Measurements from ENCODE around the gene GPRIN1. TPM values are rescaled to one million over a fixed set of nuclear protein-coding genes. Genes with fewer than 3 reads are reported as not detected.

GPRIN1 gene
- total and polyA plus RNA-seq, 2 of the 4 experiments (the other 2 are of a cell fraction): 3.0 to 4.7 TPM

DNA sequence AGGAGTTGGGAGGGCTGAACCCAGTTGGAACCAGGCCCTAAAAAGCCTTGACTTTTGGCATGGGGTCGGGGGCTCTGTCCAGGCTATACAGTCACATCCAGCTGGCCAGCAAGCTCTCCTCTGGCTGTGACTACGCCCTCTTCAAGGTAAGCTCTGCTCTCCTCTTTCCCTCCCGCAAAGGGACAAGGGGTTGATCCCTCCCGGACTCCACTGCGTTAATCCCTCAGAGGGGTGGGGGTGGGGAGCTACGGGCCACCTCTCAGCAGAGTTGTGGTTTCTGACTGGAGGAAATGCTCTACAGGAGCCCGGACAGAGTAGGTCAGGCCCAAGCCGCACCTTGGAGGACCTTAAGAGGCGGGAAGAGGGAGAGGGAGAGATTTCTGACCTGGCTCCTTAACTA is 34.3 kb upstream of the GPRIN1 start:
- Histone ChIP-seq H4K91ac (ENCODE audit: insufficient read depth, low read depth, low read length) (no peak overlapping the region), H4K5ac (ENCODE audit: low read depth, low read length) (no peak overlapping the region), H3K4me3 (ENCODE audit: insufficient read depth, low read depth, low read length) (no peak overlapping the region), H2BK20ac (ENCODE audit: low read depth, low read length) (no peak overlapping the region), H3K18ac (ENCODE audit: low read depth, low read length) (no peak overlapping the region), H3K9ac (ENCODE audit: low read depth, low read length) (no peak overlapping the region), H3K4ac (ENCODE audit: low read depth, low read length) (no peak overlapping the region), H4K20me1 (ENCODE audit: insufficient read depth, low read length) (peaks cover 7% of the 10 kb centered on the region), H3K27ac (ENCODE audit: insufficient read depth, low read length) (no peak overlapping the region), H3K4me2 (ENCODE audit: low read depth, low read length) (no peak overlapping the region), H4K8ac (ENCODE audit: low read depth in 2 of 2, low read length in 2 of 2) (no peak overlapping the region), H3K4me1 (ENCODE audit: control insufficient read depth, insufficient read depth, low read length) (peaks cover 10% of the 10 kb centered on the region; the same call in 1 of the 2 replicates), H2AK5ac (ENCODE audit: low read depth, low read length) (no peak overlapping the region), H2AK9ac (replicated peaks; ENCODE audit: low read depth, low read length, poor library complexity) (no peak overlapping the region), H3K56ac (ENCODE audit: extremely low read depth, insufficient read depth, low read length) (no peak overlapping the region), H3K9me1 (ENCODE audit: insufficient read depth, low read length) (peaks cover 10% of the 10 kb centered on the region; the same call in 1 of the 2 replicates), H2BK120ac (ENCODE audit: low read depth, low read length) (no peak overlapping the region), H3K79me1 (ENCODE audit: low read depth in 1 of 2, low read length in 2 of 2) (peaks cover 4 to 16% of the 10 kb centered on the region in 2 experiments), H3K27me3 (ENCODE audit: control insufficient read depth, insufficient read depth, low read length) (peaks cover 13% of the 10 kb centered on the region), H2BK15ac (ENCODE audit: low read depth, low read length) (no peak overlapping the region), H2AFZ (replicated peaks; ENCODE audit: low read length, poor library complexity) (peak overlapping the region; percentile 14), H3K23ac (ENCODE audit: low read depth, low read length) (no peak overlapping the region), H2BK5ac (ENCODE audit: low read depth, low read length, poor library complexity, severe bottlenecking) (no peak overlapping the region), H3K36me3 (ENCODE audit: control insufficient read depth, insufficient read depth, low read length) (no peaks in the 10 kb centered on the region), H3K9me3 (ENCODE audit: control insufficient read depth, insufficient read depth, low read length) (no peaks in the 10 kb centered on the region), H3K14ac (replicated peaks; ENCODE audit: low read depth, low read length) (no peak overlapping the region)
- in situ Hi-C loops (cut with MboI; ENCODE audit: low sequenced_read_pairs) (no loop called here), dilution Hi-C loops (cut with HindIII; ENCODE audit: low sequenced_read_pairs, unreplicated experiment) (no loop called here), intact Hi-C loops (cut with micrococcal nuclease) (loop anchor here (10.0 kb wide), 1 partner anchor 229 kb away; the partner anchor contains the start of gene CLTB)
- TF ChIP-seq, protein P1, sequence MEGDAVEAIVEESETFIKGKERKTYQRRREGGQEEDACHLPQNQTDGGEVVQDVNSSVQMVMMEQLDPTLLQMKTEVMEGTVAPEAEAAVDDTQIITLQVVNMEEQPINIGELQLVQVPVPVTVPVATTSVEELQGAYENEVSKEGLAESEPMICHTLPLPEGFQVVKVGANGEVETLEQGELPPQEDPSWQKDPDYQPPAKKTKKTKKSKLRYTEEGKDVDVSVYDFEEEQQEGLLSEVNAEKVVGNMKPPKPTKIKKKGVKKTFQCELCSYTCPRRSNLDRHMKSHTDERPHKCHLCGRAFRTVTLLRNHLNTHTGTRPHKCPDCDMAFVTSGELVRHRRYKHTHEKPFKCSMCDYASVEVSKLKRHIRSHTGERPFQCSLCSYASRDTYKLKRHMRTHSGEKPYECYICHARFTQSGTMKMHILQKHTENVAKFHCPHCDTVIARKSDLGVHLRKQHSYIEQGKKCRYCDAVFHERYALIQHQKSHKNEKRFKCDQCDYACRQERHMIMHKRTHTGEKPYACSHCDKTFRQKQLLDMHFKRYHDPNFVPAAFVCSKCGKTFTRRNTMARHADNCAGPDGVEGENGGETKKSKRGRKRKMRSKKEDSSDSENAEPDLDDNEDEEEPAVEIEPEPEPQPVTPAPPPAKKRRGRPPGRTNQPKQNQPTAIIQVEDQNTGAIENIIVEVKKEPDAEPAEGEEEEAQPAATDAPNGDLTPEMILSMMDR (conservative IDR thresholded peaks at IDR 0.05; ENCODE audit: low read depth, low read length): no peak
- TF ChIP-seq, protein P2, sequence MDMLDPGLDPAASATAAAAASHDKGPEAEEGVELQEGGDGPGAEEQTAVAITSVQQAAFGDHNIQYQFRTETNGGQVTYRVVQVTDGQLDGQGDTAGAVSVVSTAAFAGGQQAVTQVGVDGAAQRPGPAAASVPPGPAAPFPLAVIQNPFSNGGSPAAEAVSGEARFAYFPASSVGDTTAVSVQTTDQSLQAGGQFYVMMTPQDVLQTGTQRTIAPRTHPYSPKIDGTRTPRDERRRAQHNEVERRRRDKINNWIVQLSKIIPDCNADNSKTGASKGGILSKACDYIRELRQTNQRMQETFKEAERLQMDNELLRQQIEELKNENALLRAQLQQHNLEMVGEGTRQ (IDR thresholded peaks at IDR 0.05; ENCODE audit: low read depth, low read length): no peak
- TF ChIP-seq SMC3 (IDR thresholded peaks at IDR 0.05; ENCODE audit: low read depth, low read length) (no peak), MXI1 (IDR thresholded peaks at IDR 0.05; ENCODE audit: borderline replicate concordance, low read depth, low read length) (no peak), BHLHE40 (IDR thresholded peaks at IDR 0.05; ENCODE audit: low read depth, low read length) (no peak), CEBPB (IDR thresholded peaks at IDR 0.05; ENCODE audit: low read depth, low read length) (no peak), MAFK (IDR thresholded peaks at IDR 0.05; ENCODE audit: low read depth, low read length) (no peak), MAZ (IDR thresholded peaks at IDR 0.05; ENCODE audit: borderline replicate concordance, low read depth, low read length) (no peak), POLR2A (IDR thresholded peaks at IDR 0.05; ENCODE audit: low read depth, low read length) (no peak), NFE2L2 (IDR thresholded peaks at IDR 0.05; ENCODE audit: low read depth, low read length) (no peak), CHD1 (IDR thresholded peaks at IDR 0.05; ENCODE audit: low read depth, low read length) (no peak), RFX5 (IDR thresholded peaks at IDR 0.05; ENCODE audit: low read depth, low read length) (no peak)
- TF ChIP-seq, protein P3, sequence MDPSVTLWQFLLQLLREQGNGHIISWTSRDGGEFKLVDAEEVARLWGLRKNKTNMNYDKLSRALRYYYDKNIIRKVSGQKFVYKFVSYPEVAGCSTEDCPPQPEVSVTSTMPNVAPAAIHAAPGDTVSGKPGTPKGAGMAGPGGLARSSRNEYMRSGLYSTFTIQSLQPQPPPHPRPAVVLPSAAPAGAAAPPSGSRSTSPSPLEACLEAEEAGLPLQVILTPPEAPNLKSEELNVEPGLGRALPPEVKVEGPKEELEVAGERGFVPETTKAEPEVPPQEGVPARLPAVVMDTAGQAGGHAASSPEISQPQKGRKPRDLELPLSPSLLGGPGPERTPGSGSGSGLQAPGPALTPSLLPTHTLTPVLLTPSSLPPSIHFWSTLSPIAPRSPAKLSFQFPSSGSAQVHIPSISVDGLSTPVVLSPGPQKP (IDR thresholded peaks at IDR 0.05; ENCODE audit: borderline replicate concordance, low read depth, low read length): no peak
- WGBS, 2 experiments (ENCODE audit: extremely low coverage in 2 of 2, insufficient read length in 1 of 2): no CpG with 5 or more reads among the region's 9 CpGs
- DNase-seq: no peak
- ChIA-PET POLR2A (ENCODE audit: unreplicated experiment) (no interaction called here), CTCF (no interaction called here)
- BruUV-seq (replicated peaks): no TSS peak
- no peak for ATAC-seq (ENCODE audit: low read depth)

Data from IMR-90 (cell line).